HCT116 (cell line): ENCODE data around the gene SHISA7. TPM values are rescaled to one million over a fixed set of nuclear protein-coding genes. Genes with fewer than 3 reads are reported as not detected.

Experiments
- ATAC-seq: fragments of 200-7000 bp; cut with Tn5 transposase; 2 replicates; pipeline ENCODE4 v1.9.1; 2020; ENCODE audit warnings: mild to moderate bottlenecking, moderate library complexity
- BruUV-seq: library from RNA; stranded (reverse); fragments of 400-500 nt; replicated peaks from 2 replicates; lab custom pipeline; 2021; lab: Mats Ljungman, UMichigan
- CTCF ChIA-PET: fragments of 300-600 bp; sonication (Branson Sonifier 250); formaldehyde crosslinking; loops from one replicate; lab custom pipeline; 2021; ENCODE audit warnings: antibody characterized with exemption; lab: Charles Lee
- POLR2A ChIA-PET: fragments of 300-600, 350-600 bp; sonication (Branson Sonifier 250); formaldehyde crosslinking; loops from one replicate; lab custom pipeline; 2021; ENCODE audit warnings: antibody characterized with exemption; lab: Charles Lee
- RAD21 ChIA-PET, 2 experiments: fragments of 300-600 bp; sonication (Branson Sonifier 250); formaldehyde crosslinking; loops; one replicate each; lab custom pipeline; 2023; ENCODE audit warnings: low total read pairs in 2 of 2; ENCODE audit not compliant: uncharacterized antibody in 2 of 2, unreplicated experiment in 2 of 2, low non-redundant PET in 1 of 2; lab: Charles Lee
- DNase-seq: peaks from one replicate; pipeline ENCODE4 v3.0.0-alpha.2; 2010; ENCODE audit warnings: low read depth, low spot score
- H2AFZ ChIP-seq: fragments of 200-600 bp; shearing (Covaris generic), sonication (generic); 2 replicates; pipeline ENCODE4 v1.6.1; 2017; ENCODE audit warnings: low read depth, mixed run types, mixed read lengths, antibody characterized with exemption, low read length; ENCODE audit not compliant: poor library complexity, severe bottlenecking
- H3K27ac ChIP-seq: 2 replicates; pipeline ENCODE4 v1.5.1; 2012; ENCODE audit warnings: low read depth, low read length
- H3K27me3 ChIP-seq: fragments of 200-600 bp; sonication (generic); 2 replicates; pipeline ENCODE4 v1.6.1; 2016; ENCODE audit warnings: mixed run types, low read length, mixed read lengths; ENCODE audit not compliant: insufficient read depth
- H3K36me3 ChIP-seq, 2 experiments: fragments of 200-500 bp in 1 of 2; fragments of 200-600 bp in 1 of 2; sonication (Bioruptor generic) in 1 of 2; sonication (generic) in 1 of 2; 2 replicates each; pipeline versions ENCODE4 v1.5.1 to v1.6.1; 2014 to 2016; ENCODE audit warnings: low read length in 2 of 2, inconsistent platforms in 1 of 2, mixed read lengths in 1 of 2, mixed run types in 1 of 2; ENCODE audit not compliant: insufficient read depth in 2 of 2, control insufficient read depth in 1 of 2
- H3K4me1 ChIP-seq, 2 experiments: fragments of 200-600 bp in 1 of 2; sonication (generic) in 1 of 2; 2 replicates each; pipeline versions ENCODE4 v1.5.1 to v1.6.1; 2012 to 2017; ENCODE audit warnings: low read length in 2 of 2, inconsistent platforms in 1 of 2, mild to moderate bottlenecking in 1 of 2, mixed read lengths in 1 of 2, mixed run types in 1 of 2, moderate library complexity in 1 of 2; ENCODE audit not compliant: insufficient read depth in 2 of 2, control insufficient read depth in 1 of 2
- H3K4me2 ChIP-seq: fragments of 200-600 bp; sonication (generic); 2 replicates; pipeline ENCODE4 v1.6.1; 2017; ENCODE audit warnings: mixed run types, low read length, mixed read lengths
- H3K4me3 ChIP-seq, 2 experiments: fragments of 200-600 bp in 1 of 2; sonication (generic) in 1 of 2; replicated peaks in 1 of 2; 2 replicates each; pipeline ENCODE4 v1.5.1; 2011 to 2016; ENCODE audit warnings: low read length in 2 of 2, control low read depth in 1 of 2, low read depth in 1 of 2, mild to moderate bottlenecking in 1 of 2, mixed read lengths in 1 of 2, mixed run types in 1 of 2
- H3K79me2 ChIP-seq: fragments of 200-600 bp; sonication (generic); 2 replicates; pipeline ENCODE4 v1.6.1; 2017; ENCODE audit warnings: mild to moderate bottlenecking, mixed run types, low read length, moderate library complexity, mixed read lengths; ENCODE audit not compliant: insufficient read depth
- H3K9ac ChIP-seq: fragments of 200-600 bp; sonication (generic); 2 replicates; pipeline ENCODE4 v1.6.1; 2016; ENCODE audit warnings: low read length, mixed read lengths
- H3K9me2 ChIP-seq: fragments of 200-600 bp; sonication (generic), shearing (Covaris generic); 2 replicates; pipeline ENCODE4 v1.6.1; 2017; ENCODE audit warnings: mixed run types, mild to moderate bottlenecking, moderate library complexity; ENCODE audit not compliant: insufficient read depth
- H3K9me3 ChIP-seq, 2 experiments: fragments of 200-500 bp in 1 of 2; fragments of 200-600 bp in 1 of 2; sonication (Bioruptor generic) in 1 of 2; sonication (generic) in 1 of 2; 2 replicates each; pipeline ENCODE4 v1.6.1; 2014 to 2017; ENCODE audit warnings: low read length in 2 of 2, mixed read lengths in 2 of 2, inconsistent platforms in 1 of 2, low read depth in 1 of 2, mild to moderate bottlenecking in 1 of 2, mixed run types in 1 of 2, moderate library complexity in 1 of 2; ENCODE audit not compliant: control insufficient read depth in 1 of 2, insufficient read depth in 1 of 2
- H4K20me1 ChIP-seq: fragments of 200-600 bp; sonication (generic), shearing (Covaris generic); 2 replicates; pipeline ENCODE4 v1.6.1; 2017; ENCODE audit warnings: mixed run types, mild to moderate bottlenecking, moderate library complexity; ENCODE audit not compliant: insufficient read depth
- CBX3 ChIP-seq: IDR thresholded peaks from 2 replicates; pipeline ENCODE4 v1.6.1; 2012; ENCODE audit warnings: low read depth
- EGR1 ChIP-seq: IDR thresholded peaks from 2 replicates; pipeline ENCODE4 v1.6.1; 2012; ENCODE audit warnings: low read depth
- ELF1 ChIP-seq: IDR thresholded peaks from 2 replicates; pipeline ENCODE4 v1.6.1; 2012; ENCODE audit warnings: low read depth, borderline replicate concordance
- EZH2 ChIP-seq: fragments of 200-600 bp; sonication (generic); IDR thresholded peaks from 2 replicates; pipeline ENCODE4 v1.6.1; 2017; ENCODE audit warnings: antibody characterized with exemption, mixed run types
- EZH2phosphoT487 ChIP-seq: fragments of 200-600 bp; IDR thresholded peaks from 2 replicates; pipeline ENCODE4 v1.6.1; 2018; ENCODE audit warnings: antibody characterized with exemption, borderline replicate concordance
- FOSL1 ChIP-seq: IDR thresholded peaks from 2 replicates; pipeline ENCODE4 v1.6.1; 2012; ENCODE audit warnings: low read depth
- JUND ChIP-seq: IDR thresholded peaks from 2 replicates; pipeline ENCODE4 v1.6.1; 2012
- POLR2A ChIP-seq: IDR thresholded peaks from 2 replicates; pipeline ENCODE4 v1.7.0; 2011; ENCODE audit warnings: borderline replicate concordance; ENCODE audit not compliant: insufficient read depth, insufficient read length; ENCODE audit errors: extremely low read depth
- POLR2AphosphoS5 ChIP-seq: IDR thresholded peaks from 2 replicates; pipeline ENCODE4 v1.6.1; 2011; ENCODE audit warnings: mild to moderate bottlenecking, low read depth, low read length, moderate library complexity
- SIN3A ChIP-seq: IDR thresholded peaks from 2 replicates; pipeline ENCODE4 v1.6.1; 2012; ENCODE audit warnings: low read depth
- SP1 ChIP-seq: IDR thresholded peaks from 2 replicates; pipeline ENCODE4 v1.6.1; 2012; ENCODE audit warnings: low read depth
- SRF ChIP-seq: IDR thresholded peaks from 2 replicates; pipeline ENCODE4 v1.6.1; 2012; ENCODE audit warnings: low read depth
- YY1 ChIP-seq: IDR thresholded peaks from 2 replicates; pipeline ENCODE4 v1.6.1; 2011; ENCODE audit warnings: low read length, low read depth, moderate library complexity, mild to moderate bottlenecking; ENCODE audit not compliant: insufficient replicate concordance; ENCODE audit errors: extremely low read depth
- ZFX ChIP-seq: fragments of 450-650 bp; IDR thresholded peaks from 2 replicates; pipeline ENCODE4 v1.6.1; 2017
- ZNF274 ChIP-seq: fragments of 200-500 bp; sonication (Bioruptor generic); IDR thresholded peaks from 2 replicates; pipeline ENCODE4 v1.6.1; 2014; ENCODE audit warnings: mild to moderate bottlenecking, low read depth, low read length, inconsistent platforms
- intact Hi-C: fragments of 100-400 bp; cut with micrococcal nuclease; formaldehyde crosslinking; loops from 2 replicates; pipeline ENCODE4 v1.10.0; 2022
- total RNA-seq: library from RNA; stranded (reverse); gene quantifications from one replicate; pipeline ENCODE4 v1.2.1, GENCODE V29; 2021; ENCODE audit not compliant: unreplicated experiment
- TF ChIP-seq, protein P1 (sequence below): IDR thresholded peaks from 2 replicates; pipeline ENCODE4 v1.6.1; 2012
- TF ChIP-seq, protein P2 (sequence below): IDR thresholded peaks from 2 replicates; pipeline ENCODE4 v1.6.1; 2012; ENCODE audit warnings: low read depth

The SHISA7 gene
- total RNA-seq, 1 experiment from 2014 or later = not detected

GRCh38 chr19:55492362-55492944 lies 49.4 kb upstream of the SHISA7 start:
- no peak for ATAC-seq
- ChIA-PET RAD21 (no interaction called here), POLR2A (interaction anchor here (1.2 kb wide), 1 partner anchor 8 kb away, joined by 4 read pairs; the partner anchor contains the start of gene NAT14)
- intact Hi-C loops = no loop called here
- Histone ChIP-seq H3K9ac (no peak overlapping the region), H3K79me2 (no peaks in the 10 kb centered on the region), H3K27me3 (no peaks in the 10 kb centered on the region), H3K4me2 (no peak overlapping the region), H3K4me1 (peaks cover 0 to 17% of the 10 kb centered on the region in 2 experiments; a peak in 2 of 4 replicates), H3K4me3 (no peak overlapping the region)
- no peak for DNase-seq
- TF ChIP-seq ZFX (no peak), JUND (no peak), SIN3A (no peak)
- TF ChIP-seq, all 23 proteins: peak for 0
- CTCF ChIA-PET = no interaction called here
- BruUV-seq = no TSS peak
- Histone ChIP-seq H3K27ac (no peak overlapping the region), H3K9me3 (no peaks in the 10 kb centered on the region), H3K9me2 (no peaks in the 10 kb centered on the region), H2AFZ (no peak overlapping the region), H3K36me3 (no peaks in the 10 kb centered on the region), H4K20me1 (no peaks in the 10 kb centered on the region)

GRCh38 chr19:55491546-55492360 lies 48.7 kb upstream of the SHISA7 start:
- Histone ChIP-seq H3K4me2 (no peak overlapping the region), H3K9me3 (no peaks in the 10 kb centered on the region), H3K9me2 (no peaks in the 10 kb centered on the region), H3K36me3 (no peaks in the 10 kb centered on the region), H3K27ac (no peak overlapping the region), H3K27me3 (no peaks in the 10 kb centered on the region), H2AFZ (no peak overlapping the region), H3K4me3 (no peak overlapping the region), H4K20me1 (no peaks in the 10 kb centered on the region), H3K9ac (no peak overlapping the region), H3K79me2 (no peaks in the 10 kb centered on the region), H3K4me1 (peaks cover 0 to 23% of the 10 kb centered on the region in 2 experiments; a peak in 2 of 4 replicates)
- no peak for ATAC-seq
- DNase-seq = no peak
- POLR2A ChIA-PET = no interaction called here
- BruUV-seq = no TSS peak
- intact Hi-C loops = no loop called here
- RAD21 ChIA-PET = no interaction called here
- CTCF ChIA-PET = no interaction called here
- TF ChIP-seq POLR2AphosphoS5 (no peak), ELF1 (no peak), SP1 (no peak), SIN3A (no peak), JUND (no peak), ZFX (no peak), ZNF274 (no peak), SRF (no peak), EZH2 (no peak), EGR1 (no peak), POLR2A (no peak), CBX3 (no peak), FOSL1 (no peak), EZH2phosphoT487 (no peak), YY1 (no peak)
- TF ChIP-seq, protein P1, sequence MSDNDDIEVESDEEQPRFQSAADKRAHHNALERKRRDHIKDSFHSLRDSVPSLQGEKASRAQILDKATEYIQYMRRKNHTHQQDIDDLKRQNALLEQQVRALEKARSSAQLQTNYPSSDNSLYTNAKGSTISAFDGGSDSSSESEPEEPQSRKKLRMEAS = no peak
- TF ChIP-seq, protein P2, sequence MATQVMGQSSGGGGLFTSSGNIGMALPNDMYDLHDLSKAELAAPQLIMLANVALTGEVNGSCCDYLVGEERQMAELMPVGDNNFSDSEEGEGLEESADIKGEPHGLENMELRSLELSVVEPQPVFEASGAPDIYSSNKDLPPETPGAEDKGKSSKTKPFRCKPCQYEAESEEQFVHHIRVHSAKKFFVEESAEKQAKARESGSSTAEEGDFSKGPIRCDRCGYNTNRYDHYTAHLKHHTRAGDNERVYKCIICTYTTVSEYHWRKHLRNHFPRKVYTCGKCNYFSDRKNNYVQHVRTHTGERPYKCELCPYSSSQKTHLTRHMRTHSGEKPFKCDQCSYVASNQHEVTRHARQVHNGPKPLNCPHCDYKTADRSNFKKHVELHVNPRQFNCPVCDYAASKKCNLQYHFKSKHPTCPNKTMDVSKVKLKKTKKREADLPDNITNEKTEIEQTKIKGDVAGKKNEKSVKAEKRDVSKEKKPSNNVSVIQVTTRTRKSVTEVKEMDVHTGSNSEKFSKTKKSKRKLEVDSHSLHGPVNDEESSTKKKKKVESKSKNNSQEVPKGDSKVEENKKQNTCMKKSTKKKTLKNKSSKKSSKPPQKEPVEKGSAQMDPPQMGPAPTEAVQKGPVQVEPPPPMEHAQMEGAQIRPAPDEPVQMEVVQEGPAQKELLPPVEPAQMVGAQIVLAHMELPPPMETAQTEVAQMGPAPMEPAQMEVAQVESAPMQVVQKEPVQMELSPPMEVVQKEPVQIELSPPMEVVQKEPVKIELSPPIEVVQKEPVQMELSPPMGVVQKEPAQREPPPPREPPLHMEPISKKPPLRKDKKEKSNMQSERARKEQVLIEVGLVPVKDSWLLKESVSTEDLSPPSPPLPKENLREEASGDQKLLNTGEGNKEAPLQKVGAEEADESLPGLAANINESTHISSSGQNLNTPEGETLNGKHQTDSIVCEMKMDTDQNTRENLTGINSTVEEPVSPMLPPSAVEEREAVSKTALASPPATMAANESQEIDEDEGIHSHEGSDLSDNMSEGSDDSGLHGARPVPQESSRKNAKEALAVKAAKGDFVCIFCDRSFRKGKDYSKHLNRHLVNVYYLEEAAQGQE = no peak
